Measurements from ENCODE around the gene GLI2. TPM values are rescaled to one million over a fixed set of nuclear protein-coding genes. Genes with fewer than 3 reads are reported as not detected.

GLI2 gene
- total and polyA plus RNA-seq, 12 donors: 0.37 to 1.7 (median 1.0) TPM

DNA sequence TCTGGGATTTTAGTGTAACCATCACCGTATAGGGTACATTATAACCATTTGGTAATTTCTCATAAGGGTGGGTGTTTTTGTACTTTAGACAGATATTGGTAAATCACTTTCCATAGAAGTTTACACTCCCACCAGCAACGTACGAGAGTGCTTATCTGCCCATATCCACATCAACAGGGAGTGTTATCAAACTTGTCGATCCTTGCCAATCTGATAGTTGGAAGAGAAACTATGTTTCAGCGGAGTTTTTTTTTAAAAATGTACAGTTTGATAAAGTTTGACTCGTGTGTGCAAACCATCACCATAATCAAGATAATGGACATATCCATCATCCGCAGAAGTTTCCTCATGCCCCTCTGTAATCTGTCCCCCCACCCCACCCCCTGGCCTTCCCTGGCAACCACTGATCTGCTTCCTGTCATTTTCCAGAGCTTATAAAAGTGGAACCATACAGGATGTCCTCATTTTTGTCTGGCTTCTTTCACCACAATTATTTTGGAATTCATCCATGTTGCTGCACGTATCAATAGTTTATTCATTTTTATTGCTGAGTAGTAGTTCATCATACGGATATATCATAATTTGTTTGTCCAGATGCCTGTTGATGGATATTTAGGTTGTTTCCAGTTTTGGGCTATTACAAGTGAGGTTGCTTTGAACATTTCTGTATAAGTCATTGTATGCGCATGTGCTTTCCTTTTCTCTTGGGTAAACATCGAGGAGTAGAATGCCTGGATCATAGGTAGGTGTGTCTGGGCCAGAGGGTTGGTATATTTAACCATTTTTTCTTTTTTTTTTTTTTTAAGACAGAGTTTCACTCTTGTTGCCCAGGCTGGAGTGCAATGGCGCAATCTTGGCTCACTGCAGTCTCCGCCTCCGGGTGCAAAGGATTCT is 18.6 kb downstream of the GLI2 start:
- Histone ChIP-seq H3K4me1 (peaks cover 0 to 19% (median 0%) of the 10 kb centered on the region in 9 donors), H3K27ac (no peak overlapping the region)
- no peak for ATAC-seq

GRCh38 chr2:120758181-120759144 is 22.8 kb downstream of the GLI2 start:
- H3K4me1 ChIP-seq: peaks cover 0 to 41% (median 6%) of the 10 kb centered on the region in 9 donors
- ATAC-seq: peak; percentile 84 to 94 (median 91)
- H3K27me3 ChIP-seq: peaks cover 0 to 17% (median 5%) of the 10 kb centered on the region in 7 donors
- no peaks in the 10 kb centered on the region for H3K36me3 ChIP-seq
- H3K9me3 ChIP-seq: no peaks in the 10 kb centered on the region
- H3K27ac ChIP-seq: peak overlapping the region in 9 of 10 donors; percentile 61 to 80 (median 75)
- no peak for TF ChIP-seq CTCF (IDR thresholded peaks at IDR 0.05)
- no peak overlapping the region for H3K4me3 ChIP-seq
- WGBS, 2 donors: 60 to 63% methylated on average over 16 of the region's 16 CpGs
- peak; percentile 56 to 73 for DNase-seq
- intact Hi-C loops (cut with DNase I): no loop called here

More for the DNA sequence above, 18.6 kb downstream of the GLI2 start:
- Histone ChIP-seq H3K4me3 (no peak overlapping the region), H3K36me3 (no peaks in the 10 kb centered on the region), H3K9me3 (no peaks in the 10 kb centered on the region), H3K27me3 (peaks cover 0 to 9% (median 0%) of the 10 kb centered on the region in 7 donors)
- 69 to 78% methylated on average over 14 of the region's 14 CpGs for WGBS, 2 donors
- intact Hi-C loops (cut with DNase I): no loop called here
- DNase-seq: no peak
- TF ChIP-seq CTCF (IDR thresholded peaks at IDR 0.05): no peak

- no peak for TF ChIP-seq CTCF (IDR thresholded peaks at IDR 0.05)
- intact Hi-C loops (cut with DNase I): no loop called here
- WGBS, 2 donors: 82 to 89% methylated on average over 7 of the region's 7 CpGs
- peak overlapping the region in 5 of 10 donors; percentile 65 to 77 (median 75) for H3K27ac ChIP-seq
- H3K4me3 ChIP-seq: no peak overlapping the region
- ATAC-seq: no peak
- H3K4me1 ChIP-seq: peaks cover 0 to 54% (median 13%) of the 10 kb centered on the region in 9 donors
- no peaks in the 10 kb centered on the region for H3K36me3 ChIP-seq
- no peaks in the 10 kb centered on the region for H3K9me3 ChIP-seq
- peaks cover 0 to 17% (median 5%) of the 10 kb centered on the region in 7 donors for H3K27me3 ChIP-seq
- DNase-seq: no peak
Observed at GRCh38 chr2:120759543-120760331, 24.1 kb downstream of the GLI2 start.

Data from heart right ventricle (tissue), 16 donors.